HG03135 (cell line): ENCODE data around the gene ST6GAL1.
"Not testable (repeated sequence)": the region's sequence is repeated elsewhere in the genome, so short reads cannot be mapped to it uniquely, and the experiment has no call there.

Source experiments
- ATAC-seq: cut with Tn5 transposase; IDR thresholded peaks from one replicate; pipeline ENCODE4 v1.9.1; 2021; ENCODE audit warnings: mild to moderate bottlenecking, moderate library complexity; ENCODE audit not compliant: unreplicated experiment

Gene ST6GAL1

GRCh38 chr3:186939536-186939935, 9.2 kb downstream of the ST6GAL1 start:
- no peak for ATAC-seq

- no peak for ATAC-seq
These were observed 10.6 kb downstream of the ST6GAL1 start for GRCh38 chr3:186940967-186941366.

- no peak for ATAC-seq
These were observed 11.8 kb downstream of the ST6GAL1 start for GRCh38 chr3:186942168-186942567.

DNA sequence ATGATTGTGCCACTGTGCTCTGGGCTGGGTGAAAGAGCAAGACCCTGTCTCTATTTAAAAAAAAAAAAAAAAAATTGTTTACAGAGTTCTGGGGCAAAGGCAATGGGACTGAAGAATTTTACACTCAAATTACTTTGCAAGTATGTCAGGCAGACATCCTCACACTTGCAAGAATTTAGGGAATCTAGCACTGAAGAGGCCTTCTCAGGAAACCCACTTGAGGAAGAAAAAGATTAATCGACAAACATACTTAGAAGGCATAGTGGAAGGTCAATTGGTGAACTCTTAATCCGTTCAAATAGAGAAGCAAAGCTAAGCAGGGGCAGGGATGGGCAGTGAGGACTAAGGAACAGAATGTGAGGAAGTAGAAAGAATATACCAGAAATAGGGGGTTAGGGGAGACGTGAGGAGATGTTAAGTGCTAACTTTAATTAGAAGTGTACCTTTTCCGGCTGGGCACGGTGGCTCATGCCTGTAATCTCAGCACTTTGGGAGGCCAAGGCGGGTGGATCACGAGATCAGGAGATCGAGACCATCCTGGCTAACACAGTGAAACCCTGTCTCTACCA, 15.0 kb downstream of the ST6GAL1 start:
- no peak for ATAC-seq

GRCh38 chr3:186946756-186947375, 16.5 kb downstream of the ST6GAL1 start:
- ATAC-seq: no peak

DNA sequence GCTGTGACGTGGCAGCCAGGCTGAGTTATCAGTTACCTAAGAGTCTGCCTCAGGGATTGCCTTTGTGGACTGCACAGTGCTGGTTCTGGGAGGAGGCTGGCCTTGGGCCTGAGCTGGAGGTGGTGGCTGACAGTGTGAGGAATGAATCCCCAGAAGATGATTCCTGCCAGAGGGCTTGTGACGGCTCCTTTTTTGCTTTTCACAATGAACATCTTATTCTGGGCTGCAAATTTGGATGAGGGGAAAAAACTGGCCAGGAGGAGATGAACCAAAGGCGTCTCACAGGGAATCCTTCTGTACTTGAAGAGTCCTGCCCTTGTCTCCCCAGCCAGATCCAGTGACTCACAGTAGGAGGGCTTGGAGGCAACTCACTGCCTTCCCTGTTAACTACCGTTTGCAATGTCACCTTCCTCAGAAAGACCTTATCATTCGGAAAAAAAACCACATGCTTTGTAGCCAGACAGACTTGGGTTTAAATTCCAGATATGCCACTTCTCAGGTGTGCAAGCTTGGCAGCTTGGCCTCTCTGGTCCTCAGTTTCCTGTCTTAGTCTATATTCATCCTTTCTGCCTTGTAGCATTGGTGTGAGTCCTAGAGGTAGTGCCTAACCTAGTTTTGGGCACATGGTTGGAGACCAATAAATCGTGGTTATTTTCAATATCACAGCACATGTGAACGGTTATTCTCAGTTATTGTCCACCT, 19.1 kb downstream of the ST6GAL1 start:
- no peak for ATAC-seq

DNA sequence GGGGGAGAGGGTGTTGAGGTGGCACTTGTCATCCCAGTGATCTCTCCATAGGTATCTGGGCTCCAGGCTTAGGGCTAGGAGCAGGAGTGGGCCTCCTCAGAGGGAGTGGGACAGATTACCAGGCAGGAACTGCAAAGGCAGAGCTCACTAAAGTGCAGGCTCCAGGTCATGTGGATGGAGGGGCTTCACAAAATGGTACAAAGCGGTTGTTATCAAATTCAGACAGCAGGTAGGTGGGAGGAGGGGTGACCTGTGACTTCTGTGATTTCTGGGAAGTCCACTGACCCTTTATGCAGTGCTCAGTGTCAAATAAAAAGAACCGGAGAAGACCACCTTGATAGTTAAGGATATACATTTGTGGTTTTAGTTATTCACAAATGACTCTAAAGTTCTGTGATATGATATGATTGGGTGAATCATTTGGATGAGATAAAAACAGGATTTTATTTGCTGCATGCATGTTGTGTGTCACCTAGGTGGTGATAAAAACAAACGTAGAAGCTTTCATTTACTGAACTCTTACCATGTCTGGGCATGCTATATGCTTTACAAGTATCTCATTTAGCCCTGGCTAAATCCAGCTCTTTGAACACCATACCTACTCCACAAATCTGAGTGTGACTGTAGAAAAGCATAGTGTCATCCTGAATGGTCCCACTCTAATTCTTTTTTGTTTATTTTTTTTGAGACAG, 20.2 kb downstream of the ST6GAL1 start:
- no peak for ATAC-seq

DNA sequence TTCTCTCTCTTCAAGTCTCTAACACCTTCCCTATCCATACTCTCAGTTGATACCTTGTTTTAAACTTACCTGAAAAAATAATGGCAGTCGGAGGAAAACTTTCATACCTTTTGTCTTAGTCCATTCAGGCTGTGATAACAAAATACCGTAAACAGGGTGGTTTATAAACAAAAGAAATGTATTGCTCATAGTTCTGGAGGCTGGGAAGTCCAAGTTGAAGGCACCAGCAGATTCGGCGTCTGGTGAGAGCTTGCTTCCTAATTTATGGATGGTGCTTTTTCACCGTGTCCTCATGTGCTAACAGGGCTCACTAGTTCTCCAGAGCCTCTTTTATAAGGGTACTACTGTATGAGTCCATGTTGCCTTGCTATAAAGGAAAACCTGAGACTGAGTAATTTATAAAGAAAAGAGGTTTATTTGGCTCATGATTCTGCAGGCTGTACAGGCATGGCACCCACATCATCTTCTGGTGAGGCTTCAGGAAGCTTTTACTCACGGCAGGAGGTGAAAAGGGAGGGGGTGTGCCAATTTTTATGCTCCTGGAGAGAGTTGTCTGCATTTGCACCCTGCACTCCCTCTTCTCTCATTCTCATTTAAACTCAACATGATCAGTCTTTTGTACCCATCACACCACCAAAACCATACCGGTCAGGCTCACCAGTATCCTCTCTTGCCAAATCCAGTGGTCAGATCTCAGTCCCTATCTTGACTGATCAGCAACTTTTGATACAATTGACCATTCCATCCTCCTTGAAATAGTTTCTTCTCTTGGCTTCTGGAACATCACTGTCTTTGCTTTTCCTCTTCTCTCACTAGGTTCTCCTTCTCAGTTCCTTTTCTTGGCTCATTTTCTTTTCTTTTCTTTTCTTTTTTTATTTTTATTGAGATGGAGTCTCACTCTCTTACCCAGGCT, 21.6 kb downstream of the ST6GAL1 start:
- ATAC-seq: no peak

- ATAC-seq: no peak
These were observed 22.7 kb downstream of the ST6GAL1 start for GRCh38 chr3:186953011-186953487.

DNA sequence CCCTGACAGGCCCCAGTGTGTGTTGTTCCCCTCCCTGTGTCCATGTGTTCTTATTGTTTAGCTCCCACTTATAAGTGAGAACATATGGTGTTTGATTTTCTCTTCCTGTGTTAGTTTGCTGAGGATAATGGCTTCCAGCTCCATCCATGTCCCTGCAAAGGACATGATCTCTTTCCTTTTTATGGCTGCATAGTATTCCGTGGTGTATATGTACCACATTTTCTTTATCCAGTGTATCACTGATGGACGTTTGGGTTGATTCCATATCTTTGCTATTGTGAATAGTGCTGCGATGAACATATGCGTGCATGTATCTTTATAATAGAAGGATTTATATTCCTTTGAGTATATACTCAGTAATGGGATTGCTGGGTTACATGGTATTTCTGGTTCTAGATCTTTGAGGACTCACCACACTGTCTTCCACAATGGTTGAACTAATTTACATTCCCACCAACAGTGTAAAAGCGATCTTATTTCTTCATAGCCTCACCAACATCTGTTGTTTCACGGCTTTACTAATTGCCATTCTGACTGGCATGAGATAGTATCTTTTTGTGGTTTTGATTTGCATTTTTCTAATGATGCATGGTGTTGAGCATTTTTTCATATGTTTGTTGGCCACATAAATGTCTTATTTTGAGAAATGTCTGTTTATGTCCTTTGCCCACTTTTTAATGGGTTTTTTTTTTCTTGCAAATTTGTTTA, 23.8 kb downstream of the ST6GAL1 start:
- ATAC-seq: not testable (repeated sequence)

DNA sequence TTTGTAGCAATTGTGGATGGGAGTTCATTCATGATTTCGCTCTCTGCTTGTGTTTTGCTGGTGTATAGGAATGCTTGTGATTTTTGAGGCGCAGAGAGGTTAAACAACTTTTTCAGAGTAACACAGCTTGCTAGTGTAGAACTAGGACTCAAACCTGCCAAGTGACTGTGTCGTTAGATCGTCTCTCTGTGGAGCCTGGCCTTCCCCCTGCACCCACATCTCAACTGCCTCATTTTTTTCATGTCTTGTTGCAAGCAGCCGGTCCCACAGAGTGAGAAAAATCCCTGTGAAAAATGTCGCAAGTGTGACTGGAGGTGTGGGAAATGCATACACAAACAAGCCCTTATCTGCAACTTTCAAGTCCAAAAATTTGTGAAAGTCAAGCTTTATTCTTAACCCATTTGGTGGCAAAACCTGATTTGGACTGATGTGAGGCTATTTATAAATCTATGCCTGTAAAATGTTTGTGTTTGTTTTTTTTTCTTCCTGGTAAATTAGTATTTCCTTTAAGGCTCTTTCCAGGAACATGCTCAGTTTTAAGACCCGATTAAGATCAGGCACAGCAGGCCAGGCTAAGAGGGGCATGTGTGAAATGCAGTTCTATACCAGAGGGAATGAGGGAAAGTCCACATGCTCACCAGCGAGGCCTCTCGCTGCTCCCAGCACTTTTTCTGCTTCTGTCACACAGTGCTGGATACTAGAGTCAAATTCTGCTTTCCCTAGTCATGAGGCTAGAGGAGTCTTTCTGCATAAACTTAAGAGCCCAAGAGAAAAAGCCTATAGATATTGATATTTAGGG, 25.8 kb downstream of the ST6GAL1 start:
- ATAC-seq: no peak

- no peak for ATAC-seq
These were observed 28.8 kb downstream of the ST6GAL1 start for GRCh38 chr3:186959029-186959624.

DNA sequence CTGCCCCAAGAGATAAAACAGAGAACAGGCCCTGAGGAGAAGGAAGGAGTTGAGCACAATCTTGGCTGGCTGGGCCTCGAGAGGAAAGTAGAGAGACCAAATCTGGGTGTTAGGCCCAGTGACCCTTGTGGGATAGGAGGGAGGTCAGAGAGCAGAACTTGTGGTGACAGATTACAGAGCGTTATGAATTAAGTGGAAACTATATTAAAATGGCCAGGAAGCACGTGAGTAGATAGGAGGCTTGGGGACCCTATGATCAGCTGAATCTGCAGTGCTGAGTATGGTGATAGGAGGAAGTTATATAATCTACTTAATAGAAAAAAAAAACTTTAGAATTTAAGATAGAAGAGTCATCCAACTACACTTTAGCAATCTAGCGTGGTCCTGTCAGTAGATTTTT, 30.0 kb downstream of the ST6GAL1 start:
- no peak for ATAC-seq

GRCh38 chr3:186962445-186962844, 32.1 kb downstream of the ST6GAL1 start:
- ATAC-seq: no peak

DNA sequence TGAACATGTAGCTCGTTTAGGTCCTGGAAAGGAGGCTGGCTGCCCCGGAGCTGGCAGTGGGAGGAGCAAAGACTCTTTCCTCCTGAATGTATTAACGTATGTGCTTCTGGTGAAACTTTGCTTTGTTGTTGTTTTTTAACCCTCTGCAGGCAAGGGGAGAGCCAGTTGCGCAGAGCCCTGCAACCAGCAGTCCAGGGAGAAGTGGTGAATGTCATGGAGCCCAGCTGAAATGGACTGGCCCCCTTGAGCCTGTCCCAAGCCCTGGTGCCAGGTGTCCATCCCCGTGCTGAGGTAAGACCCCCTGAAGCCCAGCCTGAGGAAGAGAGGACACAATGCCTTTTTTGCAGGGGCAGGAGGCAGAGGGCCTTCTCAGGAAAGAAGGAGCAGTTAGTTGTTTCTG, 33.3 kb downstream of the ST6GAL1 start:
- ATAC-seq: no peak

GRCh38 chr3:186964071-186964470, 33.7 kb downstream of the ST6GAL1 start:
- no peak for ATAC-seq

DNA sequence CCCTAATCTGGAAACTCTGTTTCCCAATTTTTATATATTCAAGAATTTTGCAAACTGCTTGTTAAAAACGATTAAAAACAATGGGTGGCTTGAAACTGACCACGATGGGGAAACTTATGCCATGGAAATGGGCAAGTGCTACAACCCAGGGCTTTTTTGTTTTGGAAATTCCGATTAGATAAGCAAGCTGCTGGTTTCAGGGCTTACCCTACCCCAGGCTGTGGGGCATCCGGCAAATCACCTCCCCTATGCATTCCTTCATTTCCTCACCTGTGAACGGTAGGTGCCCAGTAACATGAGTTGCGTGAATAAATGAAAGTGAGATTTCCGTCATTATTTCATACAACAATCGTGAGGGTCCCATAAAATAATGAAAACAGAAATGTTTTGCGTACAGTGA, 34.3 kb downstream of the ST6GAL1 start:
- ATAC-seq: no peak

GRCh38 chr3:186965141-186965879, 35.0 kb downstream of the ST6GAL1 start:
- no peak for ATAC-seq
